ENCODE measurements around the gene ALDOB. TPM values are rescaled to one million over a fixed set of nuclear protein-coding genes. Genes with fewer than 3 reads are reported as not detected.

ALDOB gene
- total RNA-seq, 1 experiment from 2014 or later = not detected

GRCh38 chr9:101469026-101469425 is 33.5 kb upstream of the ALDOB start:
- no peaks in the 10 kb centered on the region for H3K79me1 ChIP-seq (ENCODE audit: insufficient read depth, low read depth, low read length, poor library complexity, severe bottlenecking)
- no peak overlapping the region for H2BK12ac ChIP-seq (ENCODE audit: insufficient read length, low read depth, low read length)
- no peak overlapping the region for H2BK15ac ChIP-seq (ENCODE audit: low read depth, low read length)
- H2BK5ac ChIP-seq (ENCODE audit: insufficient read length, low read length) = no peak overlapping the region
- no peaks in the 10 kb centered on the region for H3K79me2 ChIP-seq (ENCODE audit: insufficient read depth, low read length)
- no peak overlapping the region for H3K14ac ChIP-seq (ENCODE audit: insufficient read depth, low read length)
- no peaks in the 10 kb centered on the region for H3K9me3 ChIP-seq (ENCODE audit: control insufficient read depth, low read depth, low read length)
- no CpG with 5 or more reads among the region's 2 CpGs for WGBS (ENCODE audit: extremely low coverage, insufficient read length, low lambda C conversion rate)
- H3K23me2 ChIP-seq (ENCODE audit: insufficient read length, low read depth, low read length, poor library complexity, severe bottlenecking) = no peaks in the 10 kb centered on the region
- no peak overlapping the region for H3K18ac ChIP-seq (ENCODE audit: insufficient read length, low read depth, low read length)
- H3K56ac ChIP-seq (ENCODE audit: insufficient read length, low read depth, low read length) = no peak overlapping the region
- no peak overlapping the region for H2AK5ac ChIP-seq (ENCODE audit: insufficient read length, low read length)
- no peak overlapping the region for H3K4ac ChIP-seq (ENCODE audit: low read depth, low read length)
- no peak overlapping the region for H4K5ac ChIP-seq (ENCODE audit: insufficient read length, low read depth, low read length)
- H3K27ac ChIP-seq (ENCODE audit: insufficient read length, low read depth, low read length) = no peak overlapping the region
- H4K91ac ChIP-seq (ENCODE audit: insufficient read length, low read depth, low read length) = no peak overlapping the region
- H3K4me2 ChIP-seq (ENCODE audit: insufficient read depth, insufficient read length, low read length) = no peak overlapping the region
- Mint-ChIP-seq H3K27ac (peak overlapping the region in 1 of 3 experiments; percentile 62; a peak in 2 of 7 replicates), H3K27me3 (ENCODE audit: low read depth) (no peaks in the 10 kb centered on the region; the same call in 1 of the 2 replicates), H3K4me1 (peaks cover 17 to 21% of the 10 kb centered on the region in 2 experiments), H3K4me3 (no peak overlapping the region), H3K9me3 (no peaks in the 10 kb centered on the region), H3K36me3 (ENCODE audit: insufficient read depth in 1 of 3, low read depth in 3 of 3) (peaks cover 0 to 1% (median under 1%) of the 10 kb centered on the region in 3 experiments; a peak in 1 of 7 replicates)
- no peak for TF ChIP-seq CTCF (conservative IDR thresholded peaks at IDR 0.05)
- H3K23ac ChIP-seq (ENCODE audit: insufficient read length, low read depth, low read length) = no peak overlapping the region
- no peak overlapping the region for H2AFZ ChIP-seq (ENCODE audit: low read length)
- H2BK20ac ChIP-seq (ENCODE audit: low read depth, low read length, poor library complexity, severe bottlenecking) = no peak overlapping the region
- no peak overlapping the region for H4K8ac ChIP-seq (replicated peaks; ENCODE audit: insufficient read length, low read depth, low read length)
- H4K20me1 ChIP-seq (ENCODE audit: control insufficient read depth, insufficient read depth, insufficient read length) = no peaks in the 10 kb centered on the region
- H3K27me3 ChIP-seq (ENCODE audit: insufficient read depth, low read length) = no peaks in the 10 kb centered on the region
- no peak overlapping the region for H3K9ac ChIP-seq (ENCODE audit: extremely low read depth, insufficient read length, low read length)
- no peak overlapping the region for H3T11ph ChIP-seq (ENCODE audit: low read length)
- DNase-seq = no peak
- H3K4me1 ChIP-seq (ENCODE audit: insufficient read depth, low read length) = no peaks in the 10 kb centered on the region; the same call in 1 of the 2 replicates
- no peak overlapping the region for H2BK120ac ChIP-seq (ENCODE audit: low read depth, low read length, poor library complexity, severe bottlenecking)
